Subcutaneous adipose tissue (tissue), 4 donors: ENCODE data around the gene SERINC2. TPM values are rescaled to one million over a fixed set of nuclear protein-coding genes. Genes with fewer than 3 reads are reported as not detected.

ENCODE experiments used
- total RNA-seq, 4 donors: library from RNA; depleted of rRNA; stranded (reverse); fragments of >200 nt; gene quantifications; one replicate each; pipeline ENCODE4 v1.1.0, GENCODE V29; 2016
- TF ChIP-seq, protein P1 (sequence below): fragments of 450-650 bp; IDR thresholded peaks from one replicate; pipeline ENCODE4 v1.5.1; 2016; ENCODE audit warnings: low read depth, mild to moderate bottlenecking, control low read depth, antibody characterized with exemption, moderate library complexity

Gene SERINC2
- total RNA-seq, 4 donors from 2014 or later: 1.6 to 11.0 (median 7.2) TPM

DNA sequence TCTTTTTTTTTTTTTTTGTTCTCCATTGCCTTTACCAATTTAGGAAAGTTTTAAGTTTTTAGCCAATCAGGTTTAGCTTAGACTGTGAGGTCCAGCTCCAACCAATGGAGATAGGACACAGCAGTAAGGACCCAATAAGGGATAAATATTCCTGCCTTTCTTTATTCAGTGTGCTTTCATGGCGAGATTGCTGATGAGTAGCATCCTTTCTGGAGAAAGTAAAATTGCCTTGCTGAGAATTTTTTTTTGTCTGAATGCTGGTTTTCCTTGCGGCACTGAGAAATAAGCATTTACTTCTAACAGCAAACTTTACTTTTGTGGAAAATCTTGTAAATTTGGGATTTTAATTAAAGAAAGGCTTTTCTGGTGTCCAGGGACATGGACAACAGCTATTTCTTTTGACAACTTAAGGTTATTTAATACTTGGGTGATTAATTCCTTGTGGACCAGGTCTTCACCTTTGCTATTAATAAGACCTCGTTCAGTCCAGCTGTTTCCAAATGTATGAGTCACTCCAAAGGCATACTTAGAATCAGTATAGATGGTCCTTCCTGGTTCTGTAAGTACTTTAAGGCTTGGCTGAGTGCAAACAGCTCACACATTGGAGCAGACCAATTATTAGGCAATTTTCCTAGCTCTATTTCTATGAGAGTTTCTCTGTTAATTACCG lies 54.1 kb downstream of the SERINC2 start:
- TF ChIP-seq, protein P1, sequence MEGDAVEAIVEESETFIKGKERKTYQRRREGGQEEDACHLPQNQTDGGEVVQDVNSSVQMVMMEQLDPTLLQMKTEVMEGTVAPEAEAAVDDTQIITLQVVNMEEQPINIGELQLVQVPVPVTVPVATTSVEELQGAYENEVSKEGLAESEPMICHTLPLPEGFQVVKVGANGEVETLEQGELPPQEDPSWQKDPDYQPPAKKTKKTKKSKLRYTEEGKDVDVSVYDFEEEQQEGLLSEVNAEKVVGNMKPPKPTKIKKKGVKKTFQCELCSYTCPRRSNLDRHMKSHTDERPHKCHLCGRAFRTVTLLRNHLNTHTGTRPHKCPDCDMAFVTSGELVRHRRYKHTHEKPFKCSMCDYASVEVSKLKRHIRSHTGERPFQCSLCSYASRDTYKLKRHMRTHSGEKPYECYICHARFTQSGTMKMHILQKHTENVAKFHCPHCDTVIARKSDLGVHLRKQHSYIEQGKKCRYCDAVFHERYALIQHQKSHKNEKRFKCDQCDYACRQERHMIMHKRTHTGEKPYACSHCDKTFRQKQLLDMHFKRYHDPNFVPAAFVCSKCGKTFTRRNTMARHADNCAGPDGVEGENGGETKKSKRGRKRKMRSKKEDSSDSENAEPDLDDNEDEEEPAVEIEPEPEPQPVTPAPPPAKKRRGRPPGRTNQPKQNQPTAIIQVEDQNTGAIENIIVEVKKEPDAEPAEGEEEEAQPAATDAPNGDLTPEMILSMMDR: no peak

DNA sequence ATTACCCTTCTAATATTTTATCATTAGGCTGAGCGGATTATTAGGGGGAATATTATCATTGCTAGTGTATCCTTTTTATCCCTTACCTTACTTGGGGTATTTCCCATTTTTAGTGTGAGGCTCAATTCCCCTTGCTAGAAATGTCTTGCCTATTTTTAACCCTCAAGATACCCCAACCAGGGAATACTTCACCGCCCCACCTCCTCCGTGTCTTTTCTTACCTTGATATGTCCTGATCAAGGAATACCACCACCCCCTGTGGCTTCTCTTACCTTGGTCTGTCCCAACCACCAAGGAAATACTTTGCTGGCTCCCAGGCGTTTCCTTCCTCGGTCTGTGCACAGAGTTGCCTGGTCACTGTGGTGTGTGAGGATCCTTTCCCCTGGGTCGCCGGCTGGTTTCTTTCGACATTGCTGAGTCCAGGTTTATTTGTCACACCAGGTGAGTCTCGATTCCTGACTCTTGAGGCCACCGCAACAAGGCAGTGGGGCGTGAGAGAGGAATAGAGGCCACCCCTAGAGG lies 57.8 kb downstream of the SERINC2 start:
- TF ChIP-seq, protein P1: no peak

DNA sequence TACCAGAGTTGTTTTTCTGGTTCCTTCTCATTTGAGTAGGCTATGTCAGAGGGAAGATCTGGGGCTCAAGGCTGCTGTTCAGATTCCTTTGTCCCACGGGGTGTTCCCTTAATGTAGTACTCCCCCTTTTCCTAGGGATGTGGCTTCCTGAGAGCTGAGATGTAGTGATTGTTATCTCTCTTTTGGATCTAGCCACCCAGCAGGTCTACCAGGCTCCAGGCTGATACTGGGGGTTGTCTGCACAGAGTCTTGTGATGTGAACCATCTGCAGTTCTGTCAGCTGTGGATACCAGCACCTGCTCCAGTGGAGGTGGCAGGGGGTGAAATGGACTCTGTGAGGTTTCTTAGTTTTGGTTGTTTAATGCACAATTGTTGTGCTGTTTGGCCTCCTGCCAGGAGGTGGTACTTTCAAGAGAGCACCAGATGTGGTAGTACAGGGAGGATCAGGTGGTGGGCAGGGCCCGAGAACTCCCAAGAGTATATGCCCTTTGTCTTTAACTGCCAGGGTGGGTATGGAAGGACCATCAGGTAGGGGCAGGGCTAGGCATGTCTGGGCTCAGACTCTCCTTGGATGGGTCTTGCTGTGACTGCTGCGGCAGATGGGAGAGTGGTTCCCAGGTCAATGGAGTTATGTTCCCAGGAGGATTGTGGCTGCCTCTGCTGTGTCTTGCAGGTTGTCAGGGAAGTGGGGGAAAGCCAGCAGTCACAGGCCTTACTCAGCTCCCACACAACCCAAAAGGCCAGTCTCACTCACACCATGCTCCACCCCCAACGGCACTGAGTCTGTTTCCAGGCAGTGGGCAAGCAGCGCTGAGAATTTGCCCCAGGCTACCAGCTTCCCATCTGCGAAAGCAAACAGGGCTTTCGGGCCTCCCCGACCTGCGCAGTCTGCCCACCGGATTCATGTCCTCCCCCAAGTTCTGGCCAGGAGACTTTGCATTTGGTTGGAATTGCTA lies 64.2 kb downstream of the SERINC2 start:
- TF ChIP-seq, protein P1: no peak

DNA sequence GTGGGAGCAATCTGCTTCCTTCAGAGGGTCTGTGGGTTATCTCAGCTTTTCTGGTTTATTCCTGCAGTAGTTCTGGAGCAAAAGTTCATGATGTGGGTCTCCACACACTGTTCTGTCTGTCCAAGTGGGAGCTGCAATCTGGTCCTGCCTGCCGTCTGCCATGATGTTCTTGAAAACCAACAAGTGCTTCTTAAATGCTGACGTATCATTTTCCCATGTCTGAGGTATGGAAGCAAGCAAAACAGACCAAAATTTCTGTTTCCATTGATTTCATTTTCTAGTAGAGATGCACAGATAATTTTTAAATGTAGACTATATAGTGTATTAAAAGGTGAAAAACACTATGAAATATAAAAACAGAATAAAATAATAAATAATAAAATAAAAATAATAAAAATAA lies 65.2 kb downstream of the SERINC2 start:
- TF ChIP-seq, protein P1: no peak

DNA sequence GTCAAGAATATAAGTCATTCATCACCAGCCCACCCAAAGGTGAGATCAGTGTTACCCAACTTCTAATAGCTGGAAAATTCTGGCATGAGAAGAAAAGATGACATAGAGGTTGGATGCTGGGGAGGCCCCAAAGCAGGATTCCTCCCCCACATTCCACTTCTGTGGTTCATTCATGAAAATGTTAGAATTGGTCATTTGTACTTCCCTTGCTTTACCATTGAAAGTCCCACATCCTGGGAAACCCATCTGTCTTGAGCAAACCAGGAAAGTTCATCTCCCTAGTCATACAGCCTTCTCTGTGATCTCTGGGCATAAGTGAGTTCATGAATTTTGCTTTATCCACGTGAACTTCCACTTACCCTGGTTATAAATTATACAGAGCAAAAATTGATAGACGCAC lies 66.8 kb downstream of the SERINC2 start:
- TF ChIP-seq, protein P1: no peak

DNA sequence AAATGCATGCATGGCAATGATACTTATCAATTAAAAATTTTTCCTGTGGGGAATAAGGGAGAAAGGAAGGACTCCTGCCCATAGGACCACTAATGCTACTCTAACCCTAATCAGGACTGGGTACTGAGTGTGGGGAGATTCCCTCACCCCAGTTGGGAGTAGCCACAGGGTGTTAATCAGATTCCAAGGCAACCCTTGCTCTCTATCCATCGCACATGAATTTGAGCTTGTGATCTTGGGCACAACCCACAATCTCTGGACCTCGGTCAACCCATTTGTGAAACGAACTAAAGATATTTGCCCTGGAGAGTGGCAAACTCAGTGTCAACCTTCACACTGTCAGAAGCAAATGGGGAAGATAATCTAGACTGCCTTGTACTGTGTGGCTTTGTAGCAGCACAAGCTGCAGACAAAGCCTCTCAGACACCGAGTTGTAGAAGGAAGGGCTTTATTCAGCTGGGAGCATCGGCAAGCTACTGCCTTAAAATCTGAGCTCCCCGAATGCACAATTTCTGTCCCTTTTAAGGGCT lies 69.5 kb downstream of the SERINC2 start:
- TF ChIP-seq, protein P1: no peak
